HCT116 (cell line): Measurements from ENCODE around the gene DDAH1. TPM values are rescaled to one million over a fixed set of nuclear protein-coding genes. Genes with fewer than 3 reads are reported as not detected.

Experiments
- ATAC-seq: fragments of 200-7000 bp; cut with Tn5 transposase; 2 replicates; pipeline ENCODE4 v1.9.1; 2020; ENCODE audit warnings: mild to moderate bottlenecking, moderate library complexity
- BruUV-seq: library from RNA; stranded (reverse); fragments of 400-500 nt; replicated peaks from 2 replicates; lab custom pipeline; 2021; lab: Mats Ljungman, UMichigan
- CTCF ChIA-PET: fragments of 300-600 bp; sonication (Branson Sonifier 250); formaldehyde crosslinking; loops from one replicate; lab custom pipeline; 2021; ENCODE audit warnings: antibody characterized with exemption; lab: Charles Lee
- POLR2A ChIA-PET: fragments of 300-600, 350-600 bp; sonication (Branson Sonifier 250); formaldehyde crosslinking; loops from one replicate; lab custom pipeline; 2021; ENCODE audit warnings: antibody characterized with exemption; lab: Charles Lee
- RAD21 ChIA-PET, 2 experiments: fragments of 300-600 bp; sonication (Branson Sonifier 250); formaldehyde crosslinking; loops; one replicate each; lab custom pipeline; 2023; ENCODE audit warnings: low total read pairs in 2 of 2; ENCODE audit not compliant: uncharacterized antibody in 2 of 2, unreplicated experiment in 2 of 2, low non-redundant PET in 1 of 2; lab: Charles Lee
- DNase-seq: peaks from one replicate; pipeline ENCODE4 v3.0.0-alpha.2; 2010; ENCODE audit warnings: low read depth, low spot score
- H2AFZ ChIP-seq: fragments of 200-600 bp; shearing (Covaris generic), sonication (generic); 2 replicates; pipeline ENCODE4 v1.6.1; 2017; ENCODE audit warnings: low read depth, mixed run types, mixed read lengths, antibody characterized with exemption, low read length; ENCODE audit not compliant: poor library complexity, severe bottlenecking
- H3K27ac ChIP-seq: 2 replicates; pipeline ENCODE4 v1.5.1; 2012; ENCODE audit warnings: low read depth, low read length
- H3K27me3 ChIP-seq: fragments of 200-600 bp; sonication (generic); 2 replicates; pipeline ENCODE4 v1.6.1; 2016; ENCODE audit warnings: mixed run types, low read length, mixed read lengths; ENCODE audit not compliant: insufficient read depth
- H3K36me3 ChIP-seq, 2 experiments: fragments of 200-500 bp in 1 of 2; fragments of 200-600 bp in 1 of 2; sonication (Bioruptor generic) in 1 of 2; sonication (generic) in 1 of 2; 2 replicates each; pipeline versions ENCODE4 v1.5.1 to v1.6.1; 2014 to 2016; ENCODE audit warnings: low read length in 2 of 2, inconsistent platforms in 1 of 2, mixed read lengths in 1 of 2, mixed run types in 1 of 2; ENCODE audit not compliant: insufficient read depth in 2 of 2, control insufficient read depth in 1 of 2
- H3K4me1 ChIP-seq, 2 experiments: fragments of 200-600 bp in 1 of 2; sonication (generic) in 1 of 2; 2 replicates each; pipeline versions ENCODE4 v1.5.1 to v1.6.1; 2012 to 2017; ENCODE audit warnings: low read length in 2 of 2, inconsistent platforms in 1 of 2, mild to moderate bottlenecking in 1 of 2, mixed read lengths in 1 of 2, mixed run types in 1 of 2, moderate library complexity in 1 of 2; ENCODE audit not compliant: insufficient read depth in 2 of 2, control insufficient read depth in 1 of 2
- H3K4me2 ChIP-seq: fragments of 200-600 bp; sonication (generic); 2 replicates; pipeline ENCODE4 v1.6.1; 2017; ENCODE audit warnings: mixed run types, low read length, mixed read lengths
- H3K4me3 ChIP-seq, 2 experiments: fragments of 200-600 bp in 1 of 2; sonication (generic) in 1 of 2; replicated peaks in 1 of 2; 2 replicates each; pipeline ENCODE4 v1.5.1; 2011 to 2016; ENCODE audit warnings: low read length in 2 of 2, control low read depth in 1 of 2, low read depth in 1 of 2, mild to moderate bottlenecking in 1 of 2, mixed read lengths in 1 of 2, mixed run types in 1 of 2
- H3K79me2 ChIP-seq: fragments of 200-600 bp; sonication (generic); 2 replicates; pipeline ENCODE4 v1.6.1; 2017; ENCODE audit warnings: mild to moderate bottlenecking, mixed run types, low read length, moderate library complexity, mixed read lengths; ENCODE audit not compliant: insufficient read depth
- H3K9ac ChIP-seq: fragments of 200-600 bp; sonication (generic); 2 replicates; pipeline ENCODE4 v1.6.1; 2016; ENCODE audit warnings: low read length, mixed read lengths
- H3K9me2 ChIP-seq: fragments of 200-600 bp; sonication (generic), shearing (Covaris generic); 2 replicates; pipeline ENCODE4 v1.6.1; 2017; ENCODE audit warnings: mixed run types, mild to moderate bottlenecking, moderate library complexity; ENCODE audit not compliant: insufficient read depth
- H3K9me3 ChIP-seq, 2 experiments: fragments of 200-500 bp in 1 of 2; fragments of 200-600 bp in 1 of 2; sonication (Bioruptor generic) in 1 of 2; sonication (generic) in 1 of 2; 2 replicates each; pipeline ENCODE4 v1.6.1; 2014 to 2017; ENCODE audit warnings: low read length in 2 of 2, mixed read lengths in 2 of 2, inconsistent platforms in 1 of 2, low read depth in 1 of 2, mild to moderate bottlenecking in 1 of 2, mixed run types in 1 of 2, moderate library complexity in 1 of 2; ENCODE audit not compliant: control insufficient read depth in 1 of 2, insufficient read depth in 1 of 2
- H4K20me1 ChIP-seq: fragments of 200-600 bp; sonication (generic), shearing (Covaris generic); 2 replicates; pipeline ENCODE4 v1.6.1; 2017; ENCODE audit warnings: mixed run types, mild to moderate bottlenecking, moderate library complexity; ENCODE audit not compliant: insufficient read depth
- JUND ChIP-seq: IDR thresholded peaks from 2 replicates; pipeline ENCODE4 v1.6.1; 2012
- REST ChIP-seq: IDR thresholded peaks from 2 replicates; pipeline ENCODE4 v1.6.1; 2012; ENCODE audit warnings: low read depth
- ZFX ChIP-seq: fragments of 450-650 bp; IDR thresholded peaks from 2 replicates; pipeline ENCODE4 v1.6.1; 2017
- intact Hi-C: fragments of 100-400 bp; cut with micrococcal nuclease; formaldehyde crosslinking; loops from 2 replicates; pipeline ENCODE4 v1.10.0; 2022
- total RNA-seq: library from RNA; stranded (reverse); gene quantifications from one replicate; pipeline ENCODE4 v1.2.1, GENCODE V29; 2021; ENCODE audit not compliant: unreplicated experiment

Gene DDAH1
- total RNA-seq, 1 experiment from 2014 or later: 16.6 TPM

- H4K20me1 ChIP-seq: no peaks in the 10 kb centered on the region
- ChIA-PET CTCF (no interaction called here), RAD21 (no interaction called here), POLR2A (no interaction called here)
- H3K4me1 ChIP-seq: peaks cover 0 to under 1% of the 10 kb centered on the region in 2 experiments; a peak in 2 of 4 replicates
- H2AFZ ChIP-seq: no peak overlapping the region
- H3K9me2 ChIP-seq: no peaks in the 10 kb centered on the region
- no peak for TF ChIP-seq ZFX
- no peak for TF ChIP-seq REST
- no peak overlapping the region for H3K4me3 ChIP-seq
- intact Hi-C loops: no loop called here
- H3K79me2 ChIP-seq: no peaks in the 10 kb centered on the region
- no peaks in the 10 kb centered on the region for H3K27me3 ChIP-seq
- ATAC-seq: no peak
- H3K36me3 ChIP-seq: no peaks in the 10 kb centered on the region
- no peak overlapping the region for H3K9ac ChIP-seq
- no peak overlapping the region for H3K27ac ChIP-seq
- no TSS peak for BruUV-seq
- no peak for DNase-seq
- no peaks in the 10 kb centered on the region for H3K9me3 ChIP-seq
- no peak overlapping the region for H3K4me2 ChIP-seq
These were observed 85.5 kb downstream of the DDAH1 start for GRCh38 chr1:85379203-85380136.

GRCh38 chr1:85378534-85378933, 86.4 kb downstream of the DDAH1 start:
- RAD21 ChIA-PET: no interaction called here
- H3K27me3 ChIP-seq: no peaks in the 10 kb centered on the region
- CTCF ChIA-PET: no interaction called here
- H4K20me1 ChIP-seq: no peaks in the 10 kb centered on the region
- H3K79me2 ChIP-seq: no peaks in the 10 kb centered on the region
- POLR2A ChIA-PET: no interaction called here
- no peaks in the 10 kb centered on the region for H3K36me3 ChIP-seq
- no peaks in the 10 kb centered on the region for H3K9me3 ChIP-seq
- ATAC-seq (no peak), DNase-seq (no peak)
- H3K9ac ChIP-seq: no peak overlapping the region
- intact Hi-C loops: no loop called here
- H2AFZ ChIP-seq: no peak overlapping the region
- TF ChIP-seq JUND: no peak
- BruUV-seq: no TSS peak
- H3K4me1 ChIP-seq: peaks cover 0 to 6% of the 10 kb centered on the region in 2 experiments; a peak in 2 of 4 replicates
- no peak overlapping the region for H3K4me2 ChIP-seq
- H3K27ac ChIP-seq: no peak overlapping the region
- no peak overlapping the region for H3K4me3 ChIP-seq
- no peaks in the 10 kb centered on the region for H3K9me2 ChIP-seq
